Measurements from ENCODE around the gene GPR6.

The GPR6 gene

DNA sequence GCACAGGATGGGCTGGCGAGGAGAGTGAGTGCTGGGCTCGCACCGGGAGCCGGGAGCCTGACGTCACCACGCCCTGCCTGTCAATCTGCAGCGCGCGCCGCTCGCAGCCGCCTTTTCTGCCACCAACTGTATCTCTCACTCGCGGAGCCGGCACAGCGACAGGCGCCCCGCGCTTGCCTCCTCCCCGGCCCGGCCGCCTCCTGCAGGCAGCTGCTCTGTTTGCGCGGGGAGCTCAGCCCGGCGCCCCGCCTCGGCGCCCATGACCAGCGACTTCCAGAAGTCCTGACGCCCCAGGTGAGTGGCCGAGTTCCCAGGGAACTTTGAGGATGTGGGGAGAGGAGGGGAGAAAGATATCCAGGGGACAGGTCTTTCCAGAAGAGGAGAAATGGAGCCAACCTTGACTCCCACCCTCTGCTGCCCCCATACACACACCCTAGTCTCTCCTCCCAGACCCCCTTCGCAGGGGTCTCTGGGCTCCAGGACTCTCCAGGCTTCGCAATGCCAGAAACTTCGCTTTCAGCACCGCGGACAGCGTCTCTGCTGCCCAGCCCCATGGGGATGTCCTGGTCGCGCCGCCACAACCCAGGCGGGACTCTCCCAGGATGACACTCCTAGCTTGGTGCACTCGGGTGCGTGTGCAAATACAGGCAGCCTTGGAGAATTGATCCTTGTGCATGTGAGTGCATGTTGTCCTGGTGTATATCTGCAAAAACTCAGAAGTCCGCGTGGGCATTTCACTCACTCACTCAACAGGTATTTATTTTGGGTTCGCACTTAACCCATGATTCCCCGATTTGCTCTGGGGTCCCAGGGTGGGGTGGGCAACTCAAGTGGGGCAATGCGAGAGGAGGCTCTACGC, at the start of gene GPR6:
GPR6 (plus strand) TSS at position 138 of the 859 bp plus-strand sequence. CDS start 802 bp downstream, outside the sequence.
- no peak for DNase-seq (ENCODE audit: low read depth in 2 of 2)

DNA sequence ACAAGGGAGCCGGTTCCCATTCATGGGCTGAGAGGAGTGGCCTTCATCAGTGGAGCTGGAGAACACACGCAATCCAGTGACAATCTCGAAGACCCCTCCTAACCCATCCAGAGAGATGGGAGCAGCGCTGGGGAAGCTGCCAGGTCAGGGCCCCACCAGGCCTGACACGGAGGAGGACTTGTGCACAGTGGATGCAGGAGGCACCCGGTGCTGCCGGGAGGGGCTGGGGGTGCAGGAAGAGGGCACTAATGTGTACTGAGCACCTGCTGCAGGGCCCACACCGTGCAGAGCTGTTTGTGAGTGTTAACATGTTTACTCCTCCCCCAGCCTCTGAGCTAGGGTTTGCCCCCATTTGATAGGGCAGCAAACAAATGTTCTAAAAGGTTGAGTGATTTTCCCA, 43.8 kb upstream of the GPR6 start:
- DNase-seq (ENCODE audit: low read depth in 2 of 2): no peak

DNA sequence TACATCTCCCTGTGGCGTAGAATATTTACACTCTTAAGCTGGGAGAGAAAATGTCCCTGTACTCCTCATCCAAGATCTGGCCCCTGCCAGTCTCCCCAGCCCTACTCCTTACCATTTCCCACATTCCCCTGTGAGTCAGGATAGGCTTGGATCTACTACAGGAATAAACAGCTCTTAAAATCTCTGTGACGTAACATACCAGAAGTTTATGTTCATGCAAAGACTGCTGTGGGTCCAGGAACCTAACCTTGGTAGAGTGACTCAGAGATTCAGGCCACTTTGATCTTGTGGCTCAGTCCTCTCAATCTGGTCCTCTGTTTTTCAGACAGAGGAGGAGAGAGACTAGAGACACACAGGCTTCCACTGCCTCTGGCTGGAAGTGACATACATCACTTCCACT, 38.5 kb upstream of the GPR6 start:
- DNase-seq (ENCODE audit: low read depth in 2 of 2): no peak

DNA sequence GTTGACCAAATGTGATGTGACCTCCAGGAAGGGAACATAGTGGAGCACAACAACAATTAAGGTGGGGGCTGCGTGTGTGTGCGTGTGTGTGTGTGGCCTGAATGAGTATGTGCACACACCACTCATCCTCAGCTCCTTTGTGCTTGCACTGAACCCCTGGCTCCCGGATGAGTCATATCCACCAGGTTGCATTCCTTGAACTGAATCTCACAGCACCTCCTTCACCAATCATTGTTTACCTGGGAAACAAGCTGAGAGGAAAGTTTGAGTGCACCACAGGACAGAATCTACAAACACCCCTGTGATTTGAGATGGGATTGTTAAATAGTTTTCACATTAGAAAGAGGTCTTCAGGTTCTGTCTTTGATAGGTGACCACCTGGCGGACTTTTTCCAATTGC, 33.7 kb upstream of the GPR6 start:
- no peak for DNase-seq (ENCODE audit: low read depth in 2 of 2)

DNA sequence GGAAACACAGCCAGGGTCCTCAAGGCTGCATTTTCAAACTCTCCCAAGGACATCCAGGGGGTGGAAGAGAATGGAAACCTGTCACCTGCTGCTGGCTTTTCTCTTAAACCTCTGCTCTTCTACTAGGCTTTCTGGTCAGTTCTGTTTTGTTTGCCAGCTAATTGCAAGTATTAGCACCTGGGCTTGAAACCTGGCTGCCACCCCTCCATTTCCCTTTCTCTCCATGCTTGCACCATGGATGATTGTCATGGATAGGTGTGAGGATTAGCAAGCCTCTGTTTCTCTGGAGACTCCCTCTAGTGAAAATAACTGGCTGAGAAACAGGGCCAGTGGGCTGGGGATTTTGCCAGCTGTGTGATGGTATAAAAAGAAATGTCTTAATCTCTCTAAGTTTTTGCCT, 33.0 kb upstream of the GPR6 start:
- no peak for DNase-seq (ENCODE audit: low read depth in 2 of 2)

GRCh38 chr6:109946979-109947378, 31.1 kb upstream of the GPR6 start:
- no peak for DNase-seq (ENCODE audit: low read depth in 2 of 2)

GRCh38 chr6:109949281-109950065, 28.6 kb upstream of the GPR6 start:
- no peak for DNase-seq (ENCODE audit: low read depth in 2 of 2)

DNA sequence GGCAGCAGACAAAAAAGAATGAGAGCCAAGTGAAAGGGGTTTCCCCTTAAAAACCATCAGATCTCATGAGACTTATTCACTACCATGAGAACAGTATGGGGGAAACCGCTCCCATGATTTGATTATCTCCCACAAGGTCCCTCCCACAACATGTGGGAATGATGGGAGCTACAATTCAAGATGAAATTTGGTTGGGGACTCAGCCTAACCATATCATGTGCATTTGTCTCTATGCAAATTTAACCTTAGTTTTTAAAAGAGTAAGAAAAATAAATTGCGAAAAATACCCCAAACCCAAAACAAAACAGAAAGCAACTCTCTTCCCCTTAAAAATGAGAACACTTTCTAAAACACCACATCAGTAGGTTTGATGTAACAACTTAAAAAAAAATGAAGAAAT, 22.6 kb upstream of the GPR6 start:
- no peak for DNase-seq (ENCODE audit: low read depth in 2 of 2)

DNA sequence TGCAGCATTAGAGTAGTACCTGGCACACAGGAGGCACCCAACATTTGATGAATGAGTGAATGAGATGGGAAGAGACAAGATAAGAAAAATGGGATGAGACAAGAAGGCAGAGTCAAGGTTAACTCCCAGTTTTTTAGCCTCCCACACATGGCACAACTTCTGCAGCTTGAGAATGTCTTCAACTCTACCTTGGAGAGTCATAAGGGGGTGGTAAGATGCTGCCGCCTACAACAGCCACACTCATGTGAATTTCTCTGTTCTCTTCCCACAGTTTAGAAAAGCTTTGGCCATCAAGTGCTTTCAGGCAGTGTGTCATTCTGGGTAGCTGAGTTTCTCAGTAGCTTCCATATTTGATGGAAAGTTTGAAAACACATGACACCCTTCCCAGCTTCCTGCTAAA, 19.5 kb upstream of the GPR6 start:
- no peak for DNase-seq (ENCODE audit: low read depth in 2 of 2)

- DNase-seq (ENCODE audit: low read depth in 2 of 2): no peak
Measured at GRCh38 chr6:109961611-109962041, 16.5 kb upstream of the GPR6 start.

DNA sequence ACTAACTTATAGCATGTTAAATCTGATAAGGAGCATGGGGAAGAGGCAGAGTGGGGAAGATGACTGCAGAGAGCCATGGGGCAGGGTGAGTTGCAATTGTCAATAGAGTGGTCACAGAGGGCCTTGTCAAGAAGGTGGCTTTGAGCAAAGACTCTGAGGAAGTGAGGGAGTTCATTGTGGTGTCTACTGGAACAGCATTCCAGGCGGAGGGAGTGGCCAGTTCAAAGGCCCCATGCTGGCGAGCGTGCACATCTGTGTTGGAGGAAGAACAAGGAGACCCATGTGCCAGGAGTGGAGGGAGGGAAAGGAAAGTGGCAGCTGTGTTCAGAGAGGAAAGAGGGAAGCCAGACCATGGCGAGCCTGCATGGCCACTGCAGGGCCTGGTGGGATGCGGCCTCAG, 15.8 kb upstream of the GPR6 start:
- DNase-seq (ENCODE audit: low read depth in 2 of 2): no peak

DNA sequence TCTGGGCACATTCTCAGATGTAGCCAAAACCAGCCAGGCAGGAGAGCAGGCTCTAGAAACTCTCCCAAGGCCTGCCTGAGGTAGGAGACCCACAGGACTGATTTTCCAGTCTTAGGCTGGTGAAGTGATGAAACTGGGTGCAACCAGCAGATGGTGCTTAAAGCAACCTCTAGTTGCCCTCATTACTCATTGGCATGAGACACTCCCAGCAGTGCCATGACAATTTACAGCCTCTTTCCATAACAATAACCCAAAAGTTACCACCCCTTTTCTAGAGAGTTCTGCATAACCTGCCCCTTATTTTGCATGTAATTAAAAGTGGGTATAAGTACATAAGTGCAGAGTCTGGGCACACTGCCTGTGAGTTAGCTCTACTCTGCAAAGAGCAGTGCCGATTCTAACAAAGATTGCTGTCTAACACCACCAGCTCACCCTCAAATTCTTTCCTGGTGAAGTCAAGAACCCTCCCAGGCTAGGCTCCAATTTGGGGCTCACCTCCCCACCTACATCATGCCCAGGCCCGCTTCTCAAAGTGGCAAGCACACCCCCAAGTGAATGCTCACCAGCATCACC, 14.4 kb upstream of the GPR6 start:
- no peak for DNase-seq (ENCODE audit: low read depth in 2 of 2)

GRCh38 chr6:109964949-109965348, 13.2 kb upstream of the GPR6 start:
- no peak for DNase-seq (ENCODE audit: low read depth in 2 of 2)

DNA sequence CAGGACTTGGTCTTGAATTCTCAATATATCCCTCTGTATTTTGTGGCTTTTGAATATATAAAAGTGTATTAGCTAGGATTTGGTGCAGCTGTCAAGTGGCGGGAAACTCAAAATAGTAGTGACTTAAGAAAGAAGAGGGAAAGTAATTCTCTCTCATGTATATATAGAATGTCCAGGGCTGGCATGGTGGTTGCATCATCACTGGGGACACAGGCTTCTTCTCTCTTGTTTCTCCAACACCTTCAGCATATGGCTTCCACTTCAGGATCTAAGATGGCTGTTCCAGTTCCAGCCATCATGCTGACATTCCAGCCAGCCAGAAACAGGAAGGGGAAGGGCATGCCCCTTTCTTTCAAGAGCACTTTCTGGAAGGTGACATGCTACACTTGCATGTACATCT, 11.8 kb upstream of the GPR6 start:
- DNase-seq (ENCODE audit: low read depth in 2 of 2): no peak

GRCh38 chr6:109977791-109978173, 329 bp upstream of the GPR6 start:
- no peak for DNase-seq (ENCODE audit: low read depth in 2 of 2)

DNA sequence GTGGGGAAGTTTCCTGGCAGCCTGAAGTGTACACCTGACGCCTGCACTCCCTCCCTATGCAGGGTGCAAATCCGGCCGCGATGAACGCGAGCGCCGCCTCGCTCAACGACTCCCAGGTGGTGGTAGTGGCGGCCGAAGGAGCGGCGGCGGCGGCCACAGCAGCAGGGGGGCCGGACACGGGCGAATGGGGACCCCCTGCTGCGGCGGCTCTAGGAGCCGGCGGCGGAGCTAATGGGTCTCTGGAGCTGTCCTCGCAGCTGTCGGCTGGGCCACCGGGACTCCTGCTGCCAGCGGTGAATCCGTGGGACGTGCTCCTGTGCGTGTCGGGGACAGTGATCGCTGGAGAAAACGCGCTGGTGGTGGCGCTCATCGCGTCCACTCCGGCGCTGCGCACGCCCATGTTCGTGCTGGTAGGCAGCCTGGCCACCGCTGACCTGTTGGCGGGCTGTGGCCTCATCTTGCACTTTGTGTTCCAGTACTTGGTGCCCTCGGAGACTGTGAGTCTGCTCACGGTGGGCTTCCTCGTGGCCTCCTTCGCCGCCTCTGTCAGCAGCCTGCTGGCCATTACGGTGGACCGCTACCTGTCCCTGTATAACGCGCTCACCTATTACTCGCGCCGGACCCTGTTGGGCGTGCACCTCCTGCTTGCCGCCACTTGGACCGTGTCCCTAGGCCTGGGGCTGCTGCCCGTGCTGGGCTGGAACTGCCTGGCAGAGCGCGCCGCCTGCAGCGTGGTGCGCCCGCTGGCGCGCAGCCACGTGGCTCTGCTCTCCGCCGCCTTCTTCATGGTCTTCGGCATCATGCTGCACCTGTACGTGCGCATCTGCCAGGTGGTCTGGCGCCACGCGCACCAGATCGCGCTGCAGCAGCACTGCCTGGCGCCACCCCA, 1.2 kb downstream of the GPR6 start:
- DNase-seq (ENCODE audit: low read depth in 2 of 2): no peak

DNA sequence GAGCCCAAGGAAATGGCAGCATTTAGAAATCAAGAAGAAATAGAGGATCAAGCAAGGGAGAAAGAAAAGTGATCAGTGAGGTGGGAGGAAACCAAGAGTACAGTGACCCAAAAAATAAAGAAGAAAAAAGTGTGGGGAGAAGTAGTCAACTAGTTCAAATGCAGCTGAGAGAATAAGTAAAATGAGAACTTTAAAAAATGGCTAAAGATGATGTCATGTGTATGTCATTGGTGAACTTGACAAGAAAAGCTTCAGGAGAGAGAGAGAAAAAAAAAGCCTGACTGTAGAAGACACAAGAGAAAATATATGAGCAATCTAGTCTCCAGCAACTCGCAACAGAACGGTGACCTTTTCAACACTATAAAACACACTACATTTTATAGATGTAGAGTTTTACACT, 6.3 kb downstream of the GPR6 start:
- DNase-seq (ENCODE audit: low read depth in 2 of 2): no peak

DNA sequence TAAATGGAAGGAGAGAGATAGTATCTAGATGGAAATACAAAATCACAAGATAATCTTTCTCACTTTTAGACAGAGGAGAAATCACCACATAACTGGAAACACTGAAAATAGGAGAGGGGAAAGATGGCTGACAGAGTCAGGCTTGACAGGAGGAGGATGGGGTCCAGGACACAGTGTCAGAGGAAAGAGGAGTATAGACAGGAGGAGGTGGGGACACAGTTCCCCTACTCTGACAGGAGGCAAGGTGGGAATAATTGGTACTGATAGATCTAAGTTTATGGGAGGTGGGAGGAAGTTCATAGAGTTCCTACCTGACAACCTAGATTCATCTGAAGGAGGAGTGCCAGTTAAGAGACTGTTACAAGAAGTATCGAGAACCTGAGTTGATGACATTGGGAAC, 9.1 kb downstream of the GPR6 start:
- no peak for DNase-seq (ENCODE audit: low read depth in 2 of 2)

DNA sequence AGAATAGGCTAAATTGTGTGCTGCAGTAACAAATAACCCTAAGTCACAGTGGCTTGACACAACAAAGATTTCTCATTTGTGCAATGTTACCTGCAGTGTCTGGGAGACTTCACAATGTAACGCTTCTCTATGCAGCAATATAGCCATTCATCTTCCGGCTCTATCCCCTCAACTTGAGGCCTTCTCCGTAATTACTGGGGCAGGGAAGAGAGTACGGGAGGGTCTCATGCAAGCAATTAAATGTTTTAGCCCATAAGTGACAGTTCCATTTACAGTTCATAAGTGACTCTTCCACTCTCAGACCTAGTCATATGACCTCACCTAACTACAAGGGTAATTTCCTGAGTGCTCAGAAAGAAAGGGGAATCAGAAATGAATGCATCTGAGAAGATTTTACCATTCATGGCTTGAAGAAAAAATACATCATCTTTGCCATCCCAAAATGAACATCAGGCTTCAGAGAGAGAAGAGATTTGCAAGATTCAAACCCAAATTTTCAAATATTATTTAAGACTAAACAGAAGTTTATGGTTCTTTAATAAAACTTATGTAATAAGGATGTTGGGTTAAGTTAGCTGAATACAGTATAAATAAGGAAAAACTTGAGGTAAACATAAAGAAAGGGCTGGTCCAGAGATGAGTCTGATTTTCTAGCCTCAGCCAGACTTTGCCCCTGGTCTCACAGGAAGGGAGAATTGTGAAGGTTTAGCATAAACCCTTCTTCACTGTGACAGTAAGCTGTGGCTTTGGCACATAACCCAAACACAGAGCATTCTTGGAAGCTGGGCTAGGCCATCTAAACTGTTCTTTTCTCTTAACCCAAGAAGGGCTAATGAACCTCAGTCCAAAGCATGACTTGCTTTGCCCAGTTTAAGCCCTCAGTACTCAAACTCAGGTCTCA, 13.3 kb downstream of the GPR6 start:
- no peak for DNase-seq (ENCODE audit: low read depth in 2 of 2)

DNA sequence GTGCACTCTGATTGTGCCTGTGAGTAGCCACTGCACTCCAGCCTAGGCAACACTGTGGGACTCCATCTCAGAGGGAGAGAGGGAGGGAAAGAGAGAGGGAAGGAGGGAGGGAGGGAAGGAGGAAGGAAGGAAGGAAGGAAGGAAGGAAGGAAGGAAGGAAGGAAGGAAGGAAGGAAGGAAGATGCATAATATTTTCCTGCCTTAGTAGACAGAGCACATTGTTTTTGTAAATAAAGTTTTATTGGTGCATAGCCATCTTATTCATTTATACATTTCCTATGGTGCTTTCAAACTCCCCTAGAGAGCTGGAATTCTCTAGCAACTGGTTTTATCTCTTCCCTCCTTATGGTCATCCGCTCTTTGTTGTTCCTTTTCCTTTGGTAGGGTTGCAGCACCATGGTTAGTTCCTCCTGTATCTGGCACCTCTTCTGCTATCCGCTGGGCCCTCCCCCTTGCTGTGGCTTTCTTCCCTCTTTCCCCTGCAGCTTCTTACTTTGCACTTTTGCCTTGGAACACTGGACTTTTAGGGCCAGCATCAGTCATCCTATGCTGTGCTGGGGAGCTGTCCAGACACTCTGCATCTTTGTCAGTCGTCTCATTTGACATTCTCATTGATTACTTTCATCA, 20.2 kb downstream of the GPR6 start:
- no peak for DNase-seq (ENCODE audit: low read depth in 2 of 2)
